Skeletal muscle cell (primary cell): ENCODE measurements around the gene PELI1.

Source experiments
- DNase-seq: peaks from one replicate; pipeline ENCODE4 v3.0.0-alpha.2; 2010; ENCODE audit warnings: low read depth
- H3K4me3 ChIP-seq: 2 replicates; pipeline ENCODE4 v1.5.1; 2011; ENCODE audit warnings: low read depth, mild to moderate bottlenecking, control low read depth, low read length, moderate library complexity

PELI1 gene

DNA sequence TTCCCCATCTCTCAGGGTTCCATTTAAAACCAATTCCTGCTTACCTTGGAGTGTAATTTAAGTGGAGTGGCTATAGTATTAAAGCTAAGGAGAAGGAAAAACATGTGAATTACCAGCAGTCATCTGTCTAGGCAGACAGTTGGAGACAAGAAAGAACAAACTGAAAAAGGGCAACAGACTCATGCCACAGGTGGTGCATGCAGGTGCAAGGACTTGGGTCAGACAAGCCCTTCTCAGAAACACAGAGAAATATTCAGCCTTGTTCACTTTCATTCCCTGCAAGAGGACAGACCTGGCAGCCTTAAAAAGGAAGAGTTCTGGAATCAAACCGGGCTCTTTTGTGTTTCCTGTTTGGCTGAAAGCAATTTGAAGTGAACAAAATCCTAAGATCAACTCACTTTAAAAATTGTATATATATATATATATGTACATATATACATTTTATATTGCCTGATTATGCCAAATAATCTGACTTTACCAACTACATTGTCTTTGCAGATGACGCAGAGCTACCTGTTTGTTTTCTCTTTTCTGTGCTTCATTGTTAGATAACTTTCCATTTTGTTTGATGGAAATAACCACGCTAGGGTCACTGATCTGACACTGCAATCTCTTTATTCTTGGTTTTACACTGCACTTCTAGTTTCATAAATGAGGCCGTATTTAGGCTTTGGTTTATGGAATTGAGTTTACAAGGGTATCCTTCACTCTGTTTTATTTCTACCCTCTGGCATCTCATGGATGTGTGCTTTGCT, 89.9 kb downstream of the PELI1 start:
- H3K4me3 ChIP-seq: no peak overlapping the region
- no peak for DNase-seq

DNA sequence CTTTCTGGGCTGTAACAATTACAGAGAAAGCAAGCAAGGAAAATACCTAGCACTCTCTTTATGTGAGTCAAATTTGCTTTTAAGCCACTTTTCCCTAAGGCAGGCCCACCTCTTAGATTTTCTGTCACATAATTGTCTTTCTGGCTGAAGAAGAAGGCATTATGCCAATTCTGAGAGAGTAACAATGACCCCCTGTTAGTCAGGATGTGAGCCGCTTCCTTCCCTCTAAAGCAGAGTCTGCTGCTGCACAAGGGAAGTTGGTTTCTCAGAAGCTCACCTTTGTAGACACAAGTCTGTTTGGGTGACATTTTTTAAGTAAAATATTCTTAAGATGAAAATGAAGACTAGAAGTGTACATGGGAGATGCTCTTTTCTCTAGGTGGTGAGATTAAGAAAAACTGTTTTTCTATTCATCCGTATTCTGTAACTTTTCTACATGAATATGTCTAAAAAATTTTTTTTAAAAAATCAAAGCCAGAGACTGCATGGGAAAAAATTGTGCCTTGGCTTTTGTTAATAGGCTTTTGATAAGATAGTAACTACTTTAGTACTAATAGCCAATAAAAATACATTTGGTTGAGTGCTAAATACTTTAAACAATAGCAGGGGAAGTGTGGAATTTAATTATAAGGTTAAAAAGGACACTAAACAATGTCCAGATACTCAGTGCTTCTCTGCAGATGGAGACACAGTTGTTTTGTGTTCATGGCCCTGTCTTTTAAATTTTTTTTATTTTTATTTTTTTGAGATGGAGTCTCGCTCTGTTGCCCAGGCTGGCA, 91.6 kb downstream of the PELI1 start:
- no peak overlapping the region for H3K4me3 ChIP-seq
- DNase-seq: no peak

DNA sequence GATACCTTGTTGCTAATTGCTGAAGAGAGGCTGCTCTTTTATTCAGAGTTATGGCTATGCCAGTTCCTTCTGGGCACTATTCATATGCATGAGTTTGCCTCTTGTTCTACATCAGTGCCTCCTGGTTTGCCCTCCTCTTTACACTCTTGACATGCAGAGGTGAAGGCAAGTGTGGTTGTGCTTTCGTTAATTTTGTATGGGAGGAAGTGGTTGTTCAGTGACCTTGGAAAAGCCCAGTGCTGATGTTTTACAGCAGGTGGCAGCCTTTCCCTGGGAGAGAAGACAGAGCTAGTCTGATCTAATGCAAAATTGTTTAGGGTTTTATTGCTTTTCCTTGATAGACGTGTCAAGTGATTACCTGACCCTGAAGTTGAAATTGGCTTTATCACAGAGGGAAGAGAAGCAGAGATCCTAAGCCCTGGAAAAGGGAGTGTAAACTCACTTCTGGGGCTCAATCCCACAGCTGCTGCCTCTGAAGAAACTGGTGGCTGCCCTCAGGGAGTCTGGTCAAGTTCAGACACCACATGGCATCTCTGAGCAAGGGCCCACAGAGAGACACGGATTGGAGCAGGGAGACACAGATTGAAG, 94.5 kb downstream of the PELI1 start:
- DNase-seq: peak; percentile 21
- no peak overlapping the region for H3K4me3 ChIP-seq

DNA sequence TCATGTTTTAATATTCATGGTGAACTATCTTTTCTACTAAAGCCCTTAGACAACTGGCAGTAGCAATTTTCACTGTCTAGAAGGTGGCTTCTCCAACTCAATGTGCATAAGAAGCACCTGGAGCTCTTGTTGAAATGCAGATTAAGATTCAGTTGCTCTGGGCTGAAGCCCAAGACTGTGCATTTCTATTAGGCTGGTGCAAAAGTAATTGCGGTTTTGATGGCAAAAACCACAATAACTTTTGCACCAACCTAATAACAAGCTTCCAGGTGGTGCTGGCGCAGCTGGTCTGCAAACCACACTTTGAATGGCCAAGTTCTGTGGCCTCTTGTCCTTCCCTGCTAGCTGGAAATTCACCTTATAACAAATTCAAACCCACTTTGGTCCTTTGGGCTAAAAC, 98.3 kb downstream of the PELI1 start:
- no peak overlapping the region for H3K4me3 ChIP-seq
- DNase-seq: no peak
